Body of pancreas (tissue), 4 donors: ENCODE results near the gene NRXN2. TPM values are rescaled to one million over a fixed set of nuclear protein-coding genes. Genes with fewer than 3 reads are reported as not detected.
A peak's percentile ranks its signal among the peaks of the same experiment; 100 is the strongest.

Experiments used
- ATAC-seq: fragments of 150-250 bp; one replicate; pipeline ENCODE4 v1.9.1; 2016
- DNase-seq, 4 donors: peaks; one replicate each; pipeline ENCODE4 v3.0.0-alpha.2; 2019
- H3K27ac ChIP-seq, 4 donors: fragments of 200-600 bp; sonication (generic); 1 replicate in 3 of 4; 2 replicates in 1 of 4; pipeline versions ENCODE4 v1.5.1 to v1.6.1; 2016 to 2019; ENCODE audit warnings: mild to moderate bottlenecking in 1 of 4, mixed read lengths in 1 of 4, moderate library complexity in 1 of 4
- H3K27me3 ChIP-seq, 2 donors: fragments of 200-600 bp; sonication (generic); one replicate each; pipeline ENCODE4 v1.6.0; 2016; ENCODE audit warnings: mild to moderate bottlenecking in 1 of 2
- H3K36me3 ChIP-seq, 2 donors: fragments of 200-600 bp; sonication (generic); replicated peaks in 1 of 2; 2 replicates each; pipeline ENCODE4 v1.5.1; 2016; ENCODE audit warnings: low read depth in 2 of 2; ENCODE audit not compliant: insufficient read depth in 1 of 2
- H3K4me1 ChIP-seq: fragments of 200-600 bp; sonication (generic); one replicate; pipeline ENCODE4 v1.6.0; 2016
- H3K4me3 ChIP-seq, 2 donors: fragments of 200-600 bp; sonication (generic); 1 replicate in 1 of 2; 2 replicates in 1 of 2; pipeline ENCODE4 v1.5.1; 2016 to 2019
- H3K9me3 ChIP-seq, 3 donors: fragments of 200-600 bp; sonication (generic); 1 replicate in 2 of 3; 2 replicates in 1 of 3; pipeline ENCODE4 v1.5.1; 2016
- POLR2A ChIP-seq, 3 donors: fragments of 450-650 bp; IDR thresholded peaks; one replicate each; pipeline ENCODE4 v1.6.1; 2016; ENCODE audit warnings: antibody characterized with exemption in 3 of 3, mild to moderate bottlenecking in 2 of 3
- WGBS, 2 donors: methylation state at CpG; one replicate each; pipeline ENCODE4 v1.1.5; 2017; 5-methylcytosine and 5-hydroxymethylcytosine counted together
- intact Hi-C: fragments of 100-400 bp; cut with DNase I; formaldehyde crosslinking; loops from one replicate; pipeline ENCODE4 v1.15.1; 2023
- total RNA-seq, 2 donors: library from RNA; depleted of rRNA; stranded (reverse); fragments of >200 nt; gene quantifications; one replicate each; pipeline ENCODE4 v1.1.0, GENCODE V29; 2016
- TF ChIP-seq, protein P1 (sequence below), 7 experiments: fragments of 450-650 bp in 4 of 7; fragments of 200-600 bp in 3 of 7; sonication (generic) in 3 of 7; IDR thresholded peaks; one replicate each; pipeline ENCODE4 v1.5.1; 2016 to 2019; ENCODE audit warnings: antibody characterized with exemption in 7 of 7

Gene NRXN2
- total RNA-seq, 2 donors from 2014 or later = 1.3 to 4.9 TPM

DNA sequence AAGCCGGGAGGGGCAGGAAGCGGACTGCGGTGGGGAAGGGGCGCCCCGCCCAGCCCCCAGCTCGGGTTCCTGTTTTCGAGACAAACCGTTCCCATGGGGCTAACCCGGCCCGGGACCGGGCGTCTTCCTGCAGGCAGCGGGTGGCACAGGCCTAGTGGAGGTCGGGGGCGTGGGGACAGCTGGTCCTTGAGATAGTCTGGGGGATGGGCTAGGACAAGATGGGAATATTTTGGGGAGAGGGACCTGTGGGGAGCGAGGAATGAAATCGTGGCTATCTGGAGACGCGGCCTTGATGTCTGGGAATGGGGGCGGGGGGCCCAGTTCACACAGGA is 22.2 kb upstream of the NRXN2 start:
- Histone ChIP-seq H3K27me3 (peaks cover 0 to 45% of the 10 kb centered on the region in 2 donors), H3K9me3 (no peaks in the 10 kb centered on the region), H3K27ac (peak overlapping the region in 3 of 4 donors; percentile 25 to 63 (median 40)), H3K4me1 (peaks cover 38% of the 10 kb centered on the region), H3K4me3 (no peak overlapping the region), H3K36me3 (no peaks in the 10 kb centered on the region)
- 1% methylated on average over 17 to 20 of the region's 20 CpGs for WGBS, 2 donors
- TF ChIP-seq, protein P1, sequence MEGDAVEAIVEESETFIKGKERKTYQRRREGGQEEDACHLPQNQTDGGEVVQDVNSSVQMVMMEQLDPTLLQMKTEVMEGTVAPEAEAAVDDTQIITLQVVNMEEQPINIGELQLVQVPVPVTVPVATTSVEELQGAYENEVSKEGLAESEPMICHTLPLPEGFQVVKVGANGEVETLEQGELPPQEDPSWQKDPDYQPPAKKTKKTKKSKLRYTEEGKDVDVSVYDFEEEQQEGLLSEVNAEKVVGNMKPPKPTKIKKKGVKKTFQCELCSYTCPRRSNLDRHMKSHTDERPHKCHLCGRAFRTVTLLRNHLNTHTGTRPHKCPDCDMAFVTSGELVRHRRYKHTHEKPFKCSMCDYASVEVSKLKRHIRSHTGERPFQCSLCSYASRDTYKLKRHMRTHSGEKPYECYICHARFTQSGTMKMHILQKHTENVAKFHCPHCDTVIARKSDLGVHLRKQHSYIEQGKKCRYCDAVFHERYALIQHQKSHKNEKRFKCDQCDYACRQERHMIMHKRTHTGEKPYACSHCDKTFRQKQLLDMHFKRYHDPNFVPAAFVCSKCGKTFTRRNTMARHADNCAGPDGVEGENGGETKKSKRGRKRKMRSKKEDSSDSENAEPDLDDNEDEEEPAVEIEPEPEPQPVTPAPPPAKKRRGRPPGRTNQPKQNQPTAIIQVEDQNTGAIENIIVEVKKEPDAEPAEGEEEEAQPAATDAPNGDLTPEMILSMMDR (IDR thresholded peaks at IDR 0.05) = no peak
- peak in 1 of 3 donors; percentile 22 for TF ChIP-seq POLR2A (IDR thresholded peaks at IDR 0.05)
- no peak for ATAC-seq
- peak in 3 of 4 donors; percentile 53 to 75 (median 54) for DNase-seq
- intact Hi-C loops = no loop called here

- WGBS, 2 donors = 3% methylated on average over 22 of the region's 89 CpGs; no CpG with 5 or more reads in 1 of the 2 donors
- H3K9me3 ChIP-seq = no peaks in the 10 kb centered on the region
- H3K36me3 ChIP-seq = no peaks in the 10 kb centered on the region
- no peak overlapping the region for H3K4me3 ChIP-seq
- no peak for TF ChIP-seq POLR2A (IDR thresholded peaks at IDR 0.05)
- TF ChIP-seq, protein P1 (IDR thresholded peaks at IDR 0.05) = no peak
- peaks cover 0 to 45% of the 10 kb centered on the region in 2 donors for H3K27me3 ChIP-seq
- H3K27ac ChIP-seq = peak overlapping the region in 3 of 4 donors; percentile 14 to 63 (median 60)
- DNase-seq (no peak), ATAC-seq (no peak)
- intact Hi-C loops = no loop called here
- peaks cover 38% of the 10 kb centered on the region for H3K4me1 ChIP-seq
Observed at GRCh38 chr11:64744544-64745188, 21.7 kb upstream of the NRXN2 start.

DNA sequence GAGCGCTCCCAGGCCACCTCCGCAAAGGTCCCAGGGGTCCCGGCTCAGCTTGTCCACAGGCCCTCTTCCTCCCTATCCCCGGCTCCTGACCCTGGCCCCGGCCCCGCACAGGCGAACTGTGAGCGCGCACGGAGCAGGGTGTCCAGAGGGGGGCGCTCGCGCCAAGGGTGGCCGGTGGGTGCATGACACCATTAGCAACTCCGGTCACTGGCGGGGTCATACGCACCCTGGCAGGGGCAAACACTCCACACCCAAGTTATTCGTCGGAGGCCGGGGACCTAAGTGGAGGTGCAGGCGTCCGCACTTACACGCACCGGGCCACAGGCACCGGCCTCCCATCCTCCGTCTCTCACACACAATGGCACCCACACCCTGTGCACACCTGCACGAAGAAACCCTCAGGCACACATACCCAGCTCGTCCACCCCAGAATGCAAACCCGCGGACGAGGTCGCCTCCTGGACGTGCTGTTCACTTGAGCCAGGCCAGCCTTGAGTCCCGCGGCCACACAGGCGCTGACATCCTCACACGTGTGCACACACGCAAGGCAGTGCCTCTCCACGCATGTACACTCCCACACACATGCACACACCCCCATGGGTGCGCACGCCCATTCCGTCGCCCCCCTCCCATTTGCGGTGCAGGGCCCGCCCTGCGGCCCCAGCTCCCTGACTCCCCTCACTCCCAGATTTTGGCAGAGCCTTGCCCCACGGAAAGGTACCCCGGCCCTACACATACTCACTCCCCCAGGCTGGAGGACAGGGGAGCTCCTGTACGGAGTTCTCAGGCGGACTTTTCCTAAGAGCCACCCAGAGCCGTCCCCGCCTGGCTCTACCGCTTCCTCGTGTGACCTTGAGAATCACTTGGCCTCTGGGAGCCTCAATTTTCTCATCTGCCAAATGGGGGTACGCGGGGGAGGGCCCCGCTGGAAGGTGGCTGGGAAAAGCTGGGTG is 20.9 kb upstream of the NRXN2 start, which contains the start of gene RASGRP2:
Gene RASGRP2, minus strand, starts transcription at position 552 of the 953 bp plus-strand sequence. CDS start 1,276 bp downstream, outside the sequence.
- H3K36me3 ChIP-seq = no peaks in the 10 kb centered on the region
- ATAC-seq (peak; percentile 48), DNase-seq (peak; percentile 57 to 70 (median 65))
- intact Hi-C loops = no loop called here
- no peaks in the 10 kb centered on the region for H3K9me3 ChIP-seq
- H3K4me3 ChIP-seq = no peak within 1 kb of the TSS
- TF ChIP-seq, protein P1 (IDR thresholded peaks at IDR 0.05) = peak in 6 of 7 experiments; percentile 30 to 51 (median 46)
- TF ChIP-seq POLR2A (IDR thresholded peaks at IDR 0.05) = no peak
- WGBS, 2 donors = 2 to 8% methylated on average over 2 to 57 of the region's 57 CpGs
- H3K4me1 ChIP-seq = peaks cover 38% of the 10 kb centered on the region
- peak within 1 kb of the TSS; percentile 6 to 63 (median 37) for H3K27ac ChIP-seq
- H3K27me3 ChIP-seq = peaks cover 0 to 45% of the 10 kb centered on the region in 2 donors

- peak overlapping the region in 1 of 2 donors; percentile 20 for H3K4me3 ChIP-seq
- H3K27ac ChIP-seq = peak overlapping the region in 3 of 4 donors; percentile 6 to 60 (median 39)
- no peaks in the 10 kb centered on the region for H3K36me3 ChIP-seq
- WGBS, 2 donors = 1% methylated on average over 20 to 54 of the region's 58 CpGs
- DNase-seq (peak; percentile 70 to 74 (median 72)), ATAC-seq (peak; percentile 69)
- peaks cover 0 to 45% of the 10 kb centered on the region in 2 donors for H3K27me3 ChIP-seq
- H3K9me3 ChIP-seq = no peaks in the 10 kb centered on the region
- TF ChIP-seq POLR2A (IDR thresholded peaks at IDR 0.05) = no peak
- TF ChIP-seq, protein P1 (IDR thresholded peaks at IDR 0.05) = peak; percentile 67 to 80 (median 69)
- intact Hi-C loops = no loop called here
- H3K4me1 ChIP-seq = peaks cover 38% of the 10 kb centered on the region
Observed at GRCh38 chr11:64742889-64743590, 20.0 kb upstream of the NRXN2 start.
